ENCODE data around the gene LMTK3.

DNA sequence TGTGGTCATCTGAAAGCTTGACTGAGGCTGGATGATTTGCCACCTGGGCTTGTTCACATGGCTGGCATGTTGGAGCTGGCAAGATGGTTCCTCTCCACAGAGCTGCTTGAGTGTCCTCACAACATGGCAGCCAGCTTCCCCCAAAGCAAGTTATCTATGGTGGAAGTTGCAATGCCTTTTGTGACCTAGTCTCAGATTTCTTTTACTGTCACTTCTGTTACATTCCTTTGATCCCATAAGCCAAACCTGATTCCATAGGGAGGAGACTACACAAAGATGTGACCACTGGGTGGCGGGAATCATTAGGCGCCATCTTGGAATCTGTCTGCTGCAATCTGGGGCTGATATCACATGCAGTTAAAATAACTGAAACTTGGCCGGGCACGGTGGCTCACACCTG, 17.5 kb upstream of the LMTK3 start:
- TF ChIP-seq, protein P1, sequence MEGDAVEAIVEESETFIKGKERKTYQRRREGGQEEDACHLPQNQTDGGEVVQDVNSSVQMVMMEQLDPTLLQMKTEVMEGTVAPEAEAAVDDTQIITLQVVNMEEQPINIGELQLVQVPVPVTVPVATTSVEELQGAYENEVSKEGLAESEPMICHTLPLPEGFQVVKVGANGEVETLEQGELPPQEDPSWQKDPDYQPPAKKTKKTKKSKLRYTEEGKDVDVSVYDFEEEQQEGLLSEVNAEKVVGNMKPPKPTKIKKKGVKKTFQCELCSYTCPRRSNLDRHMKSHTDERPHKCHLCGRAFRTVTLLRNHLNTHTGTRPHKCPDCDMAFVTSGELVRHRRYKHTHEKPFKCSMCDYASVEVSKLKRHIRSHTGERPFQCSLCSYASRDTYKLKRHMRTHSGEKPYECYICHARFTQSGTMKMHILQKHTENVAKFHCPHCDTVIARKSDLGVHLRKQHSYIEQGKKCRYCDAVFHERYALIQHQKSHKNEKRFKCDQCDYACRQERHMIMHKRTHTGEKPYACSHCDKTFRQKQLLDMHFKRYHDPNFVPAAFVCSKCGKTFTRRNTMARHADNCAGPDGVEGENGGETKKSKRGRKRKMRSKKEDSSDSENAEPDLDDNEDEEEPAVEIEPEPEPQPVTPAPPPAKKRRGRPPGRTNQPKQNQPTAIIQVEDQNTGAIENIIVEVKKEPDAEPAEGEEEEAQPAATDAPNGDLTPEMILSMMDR (conservative IDR thresholded peaks at IDR 0.05 in 1 of 2, IDR thresholded peaks at IDR 0.05 in 1 of 2; ENCODE audit: extremely low read depth in 1 of 2, insufficient read depth in 1 of 2, low read depth in 1 of 2, low read length in 2 of 2), result no peak
- no peak for TF ChIP-seq EZH2 (IDR thresholded peaks at IDR 0.05; ENCODE audit: borderline replicate concordance, low read length)

Data from mammary epithelial cell (primary cell).